CD14-positive monocyte (primary cell): ENCODE results near the gene MRPS2. TPM values are rescaled to one million over a fixed set of nuclear protein-coding genes. Genes with fewer than 3 reads are reported as not detected.
"Not testable (repeated sequence)": the region's sequence is repeated elsewhere in the genome, so short reads cannot be mapped to it uniquely, and the experiment has no call there.

Source experiments
- DNase-seq, 3 donors: peaks; one replicate each; pipeline ENCODE4 v3.0.0-alpha.2; 2011 to 2022
- H2AFZ ChIP-seq: 2 replicates; pipeline ENCODE4 v1.6.0; 2012; ENCODE audit warnings: mild to moderate bottlenecking, low read depth, low read length, inconsistent platforms; ENCODE audit not compliant: insufficient read depth, poor library complexity, severe bottlenecking
- H3K27ac ChIP-seq, 2 donors: 1 replicate in 1 of 2; 2 replicates in 1 of 2; pipeline ENCODE4 v1.5.1; 2012 to 2013; ENCODE audit warnings: low read length in 2 of 2, control low read depth in 1 of 2, inconsistent platforms in 1 of 2, low read depth in 1 of 2, mild to moderate bottlenecking in 1 of 2
- H3K27me3 ChIP-seq, 2 donors: one replicate each; pipeline versions ENCODE4 v1.6.0 to v1.6.1; 2011 to 2013; ENCODE audit warnings: low read length in 2 of 2; ENCODE audit not compliant: control insufficient read depth in 2 of 2, insufficient read depth in 2 of 2
- H3K36me3 ChIP-seq, 2 donors: replicated peaks in 1 of 2; 1 replicate in 1 of 2; 2 replicates in 1 of 2; pipeline versions ENCODE4 v1.5.1 to v1.6.1; 2012 to 2013; ENCODE audit warnings: low read length in 2 of 2, control low read depth in 1 of 2, inconsistent platforms in 1 of 2, mild to moderate bottlenecking in 1 of 2; ENCODE audit not compliant: insufficient read depth in 2 of 2, control insufficient read depth in 1 of 2
- H3K4me1 ChIP-seq, 2 donors: 1 replicate in 1 of 2; 2 replicates in 1 of 2; pipeline versions ENCODE4 v1.5.1 to v1.6.1; 2012 to 2013; ENCODE audit warnings: low read length in 2 of 2, control low read depth in 1 of 2, inconsistent platforms in 1 of 2, mild to moderate bottlenecking in 1 of 2, moderate library complexity in 1 of 2; ENCODE audit not compliant: insufficient read depth in 2 of 2, control insufficient read depth in 1 of 2
- H3K4me2 ChIP-seq: replicated peaks from 2 replicates; pipeline ENCODE3; 2012; ENCODE audit warnings: low read length, moderate library complexity, mild to moderate bottlenecking; ENCODE audit not compliant: poor library complexity, severe bottlenecking; ENCODE audit errors: extremely low read depth
- H3K4me3 ChIP-seq, 3 experiments: fragments of 200-600 bp in 1 of 3; sonication (generic) in 1 of 3; replicated peaks in 1 of 3; 1 replicate in 2 of 3; 2 replicates in 1 of 3; pipeline ENCODE4 v1.5.1; 2011 to 2013; ENCODE audit warnings: low read length in 3 of 3, mild to moderate bottlenecking in 3 of 3, control low read depth in 2 of 3, low read depth in 2 of 3, inconsistent platforms in 1 of 3, moderate library complexity in 1 of 3
- H3K79me2 ChIP-seq: 2 replicates; pipeline ENCODE4 v1.6.0; 2012; ENCODE audit warnings: mild to moderate bottlenecking, control low read depth, inconsistent platforms, low read length, moderate library complexity; ENCODE audit not compliant: insufficient read depth
- H3K9ac ChIP-seq: 2 replicates; pipeline ENCODE4 v1.6.0; 2017; ENCODE audit warnings: low read length, mild to moderate bottlenecking; ENCODE audit not compliant: insufficient read depth, poor library complexity, severe bottlenecking
- H3K9me3 ChIP-seq, 2 donors: replicated peaks in 1 of 2; 1 replicate in 1 of 2; 2 replicates in 1 of 2; pipeline versions ENCODE4 v1.5.1 to v1.6.1; 2012 to 2013; ENCODE audit warnings: low read length in 2 of 2, control low read depth in 1 of 2; ENCODE audit not compliant: control insufficient read depth in 1 of 2, insufficient read depth in 1 of 2
- H4K20me1 ChIP-seq: 2 replicates; pipeline ENCODE4 v1.6.0; 2012; ENCODE audit warnings: mild to moderate bottlenecking, low read length, control low read depth, moderate library complexity; ENCODE audit not compliant: insufficient read depth
- H3K27ac Mint-ChIP-seq, 7 donors: one replicate each; pipeline ENCODE4 v1.8.0; 2020; ENCODE audit warnings: mild to moderate bottlenecking in 7 of 7, mixed read lengths in 7 of 7, moderate library complexity in 6 of 7, inconsistent platforms in 2 of 7
- H3K27me3 Mint-ChIP-seq, 3 donors: one replicate each; pipeline ENCODE4 v1.8.0; 2021 to 2022; ENCODE audit warnings: low read depth in 3 of 3, mild to moderate bottlenecking in 3 of 3, mixed read lengths in 3 of 3, moderate library complexity in 3 of 3, inconsistent platforms in 1 of 3
- H3K36me3 Mint-ChIP-seq, 2 donors: one replicate each; pipeline ENCODE4 v1.8.0; 2020; ENCODE audit warnings: mixed read lengths in 2 of 2, inconsistent platforms in 1 of 2, mild to moderate bottlenecking in 1 of 2
- H3K4me1 Mint-ChIP-seq: one replicate; pipeline ENCODE4 v1.8.0; 2020; ENCODE audit warnings: mild to moderate bottlenecking, mixed read lengths
- H3K4me3 Mint-ChIP-seq, 2 donors: one replicate each; pipeline ENCODE4 v1.8.0; 2020; ENCODE audit warnings: mild to moderate bottlenecking in 2 of 2, mixed read lengths in 2 of 2, moderate library complexity in 1 of 2
- H3K9me3 Mint-ChIP-seq, 7 donors: one replicate each; pipeline ENCODE4 v1.8.0; 2020 to 2022; ENCODE audit warnings: mixed read lengths in 7 of 7, mild to moderate bottlenecking in 6 of 7, moderate library complexity in 6 of 7, inconsistent platforms in 2 of 7
- CTCF ChIP-seq: fragments of 200-600 bp; IDR thresholded peaks from one replicate; pipeline ENCODE4 v1.8.0; 2022; ENCODE audit warnings: antibody characterized with exemption, mild to moderate bottlenecking
- WGBS: methylation state at CpG from one replicate; pipeline ENCODE4 v1.1.5; 2013; ENCODE audit warnings: missing lambda C conversion rate; ENCODE audit not compliant: insufficient coverage; 5-methylcytosine and 5-hydroxymethylcytosine counted together
- intact Hi-C, 2 donors: fragments of 100-400 bp; cut with micrococcal nuclease; formaldehyde crosslinking; loops; one replicate each; pipeline versions ENCODE4 v1.15.0 to v1.15.1; 2023
- polyA plus RNA-seq, 3 donors: library from polyadenylated mRNA; depleted of rRNA in 1 of 3; unstranded in 2 of 3; stranded (reverse) in 1 of 3; fragments of 300-500 nt in 2 of 3; fragments of >200 nt in 1 of 3; fragmentation: Illumina TruSeq in 2 of 3; gene quantifications; 1 replicate in 2 of 3; 2 replicates in 1 of 3; pipeline ENCODE4 v1.2.3, GENCODE V29; 2012 to 2021

MRPS2 gene
- polyA plus RNA-seq, 3 donors: 27.9 to 54.4 (median 30.2) TPM

GRCh38 chr9:135547756-135548736, 47.6 kb downstream of the MRPS2 start:
- intact Hi-C loops: no loop called here
- Histone ChIP-seq H3K9ac (no peak overlapping the region), H3K36me3 (no peaks in the 10 kb centered on the region), H4K20me1 (no peaks in the 10 kb centered on the region), H3K4me2 (no peak overlapping the region), H3K4me3 (no peak overlapping the region), H3K4me1 (no peaks in the 10 kb centered on the region), H3K9me3 (peaks cover 0 to 6% of the 10 kb centered on the region in 2 donors), H3K27me3 (no peaks in the 10 kb centered on the region), H3K27ac (no peak overlapping the region), H3K79me2 (no peaks in the 10 kb centered on the region), H2AFZ (no peak overlapping the region)
- no peak for TF ChIP-seq CTCF
- Mint-ChIP-seq H3K9me3 (peaks cover 0 to 7% (median 3%) of the 10 kb centered on the region in 7 donors), H3K27me3 (peaks cover 1 to 2% (median 2%) of the 10 kb centered on the region in 3 donors), H3K4me1 (no peaks in the 10 kb centered on the region), H3K27ac (no peak overlapping the region), H3K4me3 (no peak overlapping the region), H3K36me3 (no peaks in the 10 kb centered on the region)
- 86% methylated on average over 25 of the region's 28 CpGs for WGBS
- DNase-seq: no peak

GRCh38 chr9:135549478-135550343, 49.2 kb downstream of the MRPS2 start:
- H3K27ac Mint-ChIP-seq, H3K36me3 Mint-ChIP-seq, H3K79me2 ChIP-seq, H3K4me3 ChIP-seq, DNase-seq, H3K4me1 Mint-ChIP-seq, H3K27me3 Mint-ChIP-seq, H3K9ac ChIP-seq, H3K9me3 ChIP-seq, H3K27ac ChIP-seq, H3K27me3 ChIP-seq, H4K20me1 ChIP-seq, H3K9me3 Mint-ChIP-seq, H3K36me3 ChIP-seq, H2AFZ ChIP-seq, H3K4me3 Mint-ChIP-seq, intact Hi-C loops, H3K4me2 ChIP-seq, H3K4me1 ChIP-seq: not testable (repeated sequence)
- 89% methylated on average over 25 of the region's 28 CpGs for WGBS
